Measurements from ENCODE around the gene GPR55. TPM values are rescaled to one million over a fixed set of nuclear protein-coding genes. Genes with fewer than 3 reads are reported as not detected.

Gene GPR55
- total and polyA plus RNA-seq, 2 of the 4 experiments (the other 2 are of a cell fraction) = 0.03 TPM; not detected in 1

DNA sequence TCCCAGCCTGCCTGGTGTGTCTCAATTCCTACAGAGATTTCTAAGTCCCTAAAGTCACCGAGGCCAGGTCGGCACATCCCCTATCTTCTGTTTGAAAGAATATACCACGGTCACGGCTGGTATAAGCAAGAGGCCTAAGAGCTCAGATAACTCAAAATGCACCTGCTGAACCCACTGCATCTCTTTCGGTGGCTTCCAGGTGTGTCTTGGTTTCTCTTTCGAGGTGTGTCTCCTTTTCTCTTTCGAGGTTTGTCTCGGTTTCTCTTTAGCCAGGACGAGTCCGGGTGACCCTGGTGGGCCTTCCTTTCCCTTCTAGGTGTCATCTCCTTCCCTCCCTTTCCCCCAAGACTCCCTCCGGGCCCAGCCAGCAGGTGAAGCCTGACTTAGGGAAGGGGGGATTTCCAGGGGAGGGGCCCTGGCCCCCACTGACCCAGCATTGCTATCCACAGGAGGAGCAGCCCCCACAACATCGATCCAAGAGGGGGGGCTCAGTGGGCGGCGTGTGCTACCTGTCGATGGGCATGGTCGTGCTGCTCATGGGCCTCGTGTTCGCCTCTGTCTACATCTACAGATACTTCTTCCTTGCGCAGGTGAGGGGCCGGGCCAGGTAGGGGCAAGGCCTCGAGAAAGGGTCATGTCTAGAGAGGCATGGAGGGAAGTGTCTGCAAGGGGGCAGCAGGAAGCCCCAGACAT lies 51.9 kb downstream of the GPR55 start:
- H3K36me3 ChIP-seq (ENCODE audit: control insufficient read depth, insufficient read depth, low read length) = peaks cover 26% of the 10 kb centered on the region
- no peak overlapping the region for H3K14ac ChIP-seq (replicated peaks; ENCODE audit: low read depth, low read length)
- H3K23ac ChIP-seq (ENCODE audit: low read depth, low read length) = no peak overlapping the region
- H4K91ac ChIP-seq (ENCODE audit: insufficient read depth, low read depth, low read length) = no peak overlapping the region
- H3K9me3 ChIP-seq (ENCODE audit: control insufficient read depth, insufficient read depth, low read length) = no peaks in the 10 kb centered on the region
- H2BK120ac ChIP-seq (ENCODE audit: low read depth, low read length) = no peak overlapping the region
- H3K9me1 ChIP-seq (ENCODE audit: insufficient read depth, low read length) = peaks cover 2% of the 10 kb centered on the region; the same call in 1 of the 2 replicates
- ChIA-PET POLR2A (ENCODE audit: unreplicated experiment) (interaction anchor here (0.5 kb wide), 1 partner anchor 25 kb away, joined by 10 read pairs; no protein-coding TSS in a partner anchor), CTCF (no interaction called here)
- dilution Hi-C loops (cut with HindIII; ENCODE audit: low sequenced_read_pairs, unreplicated experiment) = no loop called here
- H3K4me1 ChIP-seq (ENCODE audit: control insufficient read depth, insufficient read depth, low read length) = peaks cover 5% of the 10 kb centered on the region; the same call in 1 of the 2 replicates
- DNase-seq (no peak), ATAC-seq (ENCODE audit: low read depth) (no peak)
- H3K4ac ChIP-seq (ENCODE audit: low read depth, low read length) = no peak overlapping the region
- no peak overlapping the region for H3K56ac ChIP-seq (ENCODE audit: extremely low read depth, insufficient read depth, low read length)
- H3K18ac ChIP-seq (ENCODE audit: low read depth, low read length) = no peak overlapping the region
- H4K5ac ChIP-seq (ENCODE audit: low read depth, low read length) = no peak overlapping the region
- in situ Hi-C loops (cut with MboI; ENCODE audit: low sequenced_read_pairs) = no loop called here
- no peak overlapping the region for H3K4me3 ChIP-seq (ENCODE audit: insufficient read depth, low read depth, low read length)
- H3K4me2 ChIP-seq (ENCODE audit: low read depth, low read length) = no peak overlapping the region
- TF ChIP-seq NFE2L2 (IDR thresholded peaks at IDR 0.05; ENCODE audit: low read depth, low read length) = no peak
- no peak for TF ChIP-seq MAFK (IDR thresholded peaks at IDR 0.05; ENCODE audit: low read depth, low read length)
- no peak for TF ChIP-seq MXI1 (IDR thresholded peaks at IDR 0.05; ENCODE audit: borderline replicate concordance, low read depth, low read length)
- TF ChIP-seq, protein P1, sequence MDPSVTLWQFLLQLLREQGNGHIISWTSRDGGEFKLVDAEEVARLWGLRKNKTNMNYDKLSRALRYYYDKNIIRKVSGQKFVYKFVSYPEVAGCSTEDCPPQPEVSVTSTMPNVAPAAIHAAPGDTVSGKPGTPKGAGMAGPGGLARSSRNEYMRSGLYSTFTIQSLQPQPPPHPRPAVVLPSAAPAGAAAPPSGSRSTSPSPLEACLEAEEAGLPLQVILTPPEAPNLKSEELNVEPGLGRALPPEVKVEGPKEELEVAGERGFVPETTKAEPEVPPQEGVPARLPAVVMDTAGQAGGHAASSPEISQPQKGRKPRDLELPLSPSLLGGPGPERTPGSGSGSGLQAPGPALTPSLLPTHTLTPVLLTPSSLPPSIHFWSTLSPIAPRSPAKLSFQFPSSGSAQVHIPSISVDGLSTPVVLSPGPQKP (IDR thresholded peaks at IDR 0.05; ENCODE audit: borderline replicate concordance, low read depth, low read length) = no peak
- TF ChIP-seq RAD21 (IDR thresholded peaks at IDR 0.05; ENCODE audit: low read length) = no peak
- TF ChIP-seq, protein P2, sequence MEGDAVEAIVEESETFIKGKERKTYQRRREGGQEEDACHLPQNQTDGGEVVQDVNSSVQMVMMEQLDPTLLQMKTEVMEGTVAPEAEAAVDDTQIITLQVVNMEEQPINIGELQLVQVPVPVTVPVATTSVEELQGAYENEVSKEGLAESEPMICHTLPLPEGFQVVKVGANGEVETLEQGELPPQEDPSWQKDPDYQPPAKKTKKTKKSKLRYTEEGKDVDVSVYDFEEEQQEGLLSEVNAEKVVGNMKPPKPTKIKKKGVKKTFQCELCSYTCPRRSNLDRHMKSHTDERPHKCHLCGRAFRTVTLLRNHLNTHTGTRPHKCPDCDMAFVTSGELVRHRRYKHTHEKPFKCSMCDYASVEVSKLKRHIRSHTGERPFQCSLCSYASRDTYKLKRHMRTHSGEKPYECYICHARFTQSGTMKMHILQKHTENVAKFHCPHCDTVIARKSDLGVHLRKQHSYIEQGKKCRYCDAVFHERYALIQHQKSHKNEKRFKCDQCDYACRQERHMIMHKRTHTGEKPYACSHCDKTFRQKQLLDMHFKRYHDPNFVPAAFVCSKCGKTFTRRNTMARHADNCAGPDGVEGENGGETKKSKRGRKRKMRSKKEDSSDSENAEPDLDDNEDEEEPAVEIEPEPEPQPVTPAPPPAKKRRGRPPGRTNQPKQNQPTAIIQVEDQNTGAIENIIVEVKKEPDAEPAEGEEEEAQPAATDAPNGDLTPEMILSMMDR (conservative IDR thresholded peaks at IDR 0.05; ENCODE audit: low read depth, low read length) = no peak
- TF ChIP-seq CEBPB (IDR thresholded peaks at IDR 0.05; ENCODE audit: low read depth, low read length) = no peak
- no peak for TF ChIP-seq FOS (IDR thresholded peaks at IDR 0.05; ENCODE audit: low read depth, low read length)
- no peak overlapping the region for H2BK5ac ChIP-seq (ENCODE audit: low read depth, low read length, poor library complexity, severe bottlenecking)
- no peak overlapping the region for H2AFZ ChIP-seq (replicated peaks; ENCODE audit: low read length, poor library complexity)
- no TSS peak for BruUV-seq (replicated peaks)
- H4K8ac ChIP-seq (ENCODE audit: low read depth in 2 of 2, low read length in 2 of 2) = no peak overlapping the region
- H2AK9ac ChIP-seq (replicated peaks; ENCODE audit: low read depth, low read length, poor library complexity) = no peak overlapping the region
- no peak overlapping the region for H3K27ac ChIP-seq (ENCODE audit: insufficient read depth, low read length)
- H2AK5ac ChIP-seq (ENCODE audit: low read depth, low read length) = no peak overlapping the region
- H4K20me1 ChIP-seq (ENCODE audit: insufficient read depth, low read length) = peaks cover 25% of the 10 kb centered on the region
- WGBS, 2 experiments (ENCODE audit: extremely low coverage in 2 of 2, insufficient read length in 1 of 2) = 94% methylated on average over 7 of the region's 21 CpGs; no CpG with 5 or more reads in 1 of the 2 experiments
- no peak overlapping the region for H2BK20ac ChIP-seq (ENCODE audit: low read depth, low read length)
- intact Hi-C loops (cut with micrococcal nuclease) = no loop called here
- peaks cover 3 to 22% of the 10 kb centered on the region in 2 experiments; a peak in 3 of 4 replicates for H3K79me1 ChIP-seq (ENCODE audit: low read depth in 1 of 2, low read length in 2 of 2)
- H3K9ac ChIP-seq (ENCODE audit: low read depth, low read length) = no peak overlapping the region
- H3K27me3 ChIP-seq (ENCODE audit: control insufficient read depth, insufficient read depth, low read length) = no peaks in the 10 kb centered on the region
- no peak overlapping the region for H2BK15ac ChIP-seq (ENCODE audit: low read depth, low read length)

All from IMR-90 (cell line).